HG03558 (cell line): Measurements from ENCODE around the gene TRMT1.

Experiments
- ATAC-seq: cut with Tn5 transposase; IDR thresholded peaks from one replicate; pipeline ENCODE4 v1.9.1; 2021; ENCODE audit warnings: moderate number of reproducible peaks; ENCODE audit not compliant: unreplicated experiment; ENCODE audit errors: extremely low read depth

The TRMT1 gene

DNA sequence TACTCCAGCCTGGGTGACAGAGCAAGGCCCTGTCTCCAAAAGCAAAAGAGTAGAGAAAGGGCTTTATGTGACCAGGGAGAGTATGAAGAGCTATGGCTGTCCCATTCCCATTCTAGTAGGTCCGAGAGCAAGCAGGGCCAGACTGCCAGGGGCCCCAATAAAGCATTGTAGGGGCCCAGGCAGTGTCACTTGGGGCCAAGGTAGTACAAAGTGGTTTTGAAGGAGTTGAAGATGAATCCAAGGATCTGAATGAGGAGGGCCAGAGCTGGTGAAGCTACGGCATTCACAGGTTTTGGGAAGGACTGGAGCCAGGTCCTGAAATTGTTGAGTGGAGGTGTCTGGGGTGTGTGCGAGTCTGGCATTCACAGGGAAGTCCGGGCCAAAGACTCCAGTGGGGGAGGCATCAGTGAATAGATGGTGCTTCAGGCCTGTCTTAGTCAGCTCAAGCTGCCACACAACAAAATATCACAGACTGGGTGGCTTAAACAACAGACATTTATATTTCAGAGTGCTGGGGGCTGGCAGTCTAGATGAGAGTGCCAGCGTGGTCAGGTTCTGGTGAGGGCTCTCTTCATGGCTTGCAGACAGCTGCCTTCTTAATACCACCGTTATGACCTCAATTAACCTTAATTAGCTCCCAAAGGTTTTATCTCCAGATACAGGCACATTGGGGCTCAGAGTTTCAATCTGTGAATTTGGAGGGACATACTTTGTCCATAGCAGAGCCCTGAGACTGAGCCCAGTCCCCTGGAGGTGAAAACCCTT lies 11.5 kb upstream of the TRMT1 start:
- ATAC-seq: no peak

DNA sequence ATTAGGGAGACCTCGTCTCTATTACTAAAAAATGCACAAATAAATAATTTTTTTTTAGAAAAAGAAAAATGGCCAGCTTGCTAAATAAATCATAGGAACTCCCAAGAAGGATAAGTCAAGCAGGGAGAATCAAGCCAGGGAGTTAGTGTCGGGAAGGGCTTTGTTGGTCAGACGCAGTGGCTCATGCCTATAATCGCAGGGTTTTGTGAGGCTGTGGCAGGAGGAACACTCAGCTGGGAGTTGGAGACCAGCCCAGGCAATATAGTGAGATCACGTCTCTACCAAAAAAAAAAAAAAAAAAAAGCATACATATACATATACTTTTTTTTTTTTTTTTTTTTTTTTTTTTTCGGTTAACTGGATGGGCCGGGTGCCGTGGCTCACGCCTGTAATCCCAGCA lies 10.5 kb upstream of the TRMT1 start:
- no peak for ATAC-seq

DNA sequence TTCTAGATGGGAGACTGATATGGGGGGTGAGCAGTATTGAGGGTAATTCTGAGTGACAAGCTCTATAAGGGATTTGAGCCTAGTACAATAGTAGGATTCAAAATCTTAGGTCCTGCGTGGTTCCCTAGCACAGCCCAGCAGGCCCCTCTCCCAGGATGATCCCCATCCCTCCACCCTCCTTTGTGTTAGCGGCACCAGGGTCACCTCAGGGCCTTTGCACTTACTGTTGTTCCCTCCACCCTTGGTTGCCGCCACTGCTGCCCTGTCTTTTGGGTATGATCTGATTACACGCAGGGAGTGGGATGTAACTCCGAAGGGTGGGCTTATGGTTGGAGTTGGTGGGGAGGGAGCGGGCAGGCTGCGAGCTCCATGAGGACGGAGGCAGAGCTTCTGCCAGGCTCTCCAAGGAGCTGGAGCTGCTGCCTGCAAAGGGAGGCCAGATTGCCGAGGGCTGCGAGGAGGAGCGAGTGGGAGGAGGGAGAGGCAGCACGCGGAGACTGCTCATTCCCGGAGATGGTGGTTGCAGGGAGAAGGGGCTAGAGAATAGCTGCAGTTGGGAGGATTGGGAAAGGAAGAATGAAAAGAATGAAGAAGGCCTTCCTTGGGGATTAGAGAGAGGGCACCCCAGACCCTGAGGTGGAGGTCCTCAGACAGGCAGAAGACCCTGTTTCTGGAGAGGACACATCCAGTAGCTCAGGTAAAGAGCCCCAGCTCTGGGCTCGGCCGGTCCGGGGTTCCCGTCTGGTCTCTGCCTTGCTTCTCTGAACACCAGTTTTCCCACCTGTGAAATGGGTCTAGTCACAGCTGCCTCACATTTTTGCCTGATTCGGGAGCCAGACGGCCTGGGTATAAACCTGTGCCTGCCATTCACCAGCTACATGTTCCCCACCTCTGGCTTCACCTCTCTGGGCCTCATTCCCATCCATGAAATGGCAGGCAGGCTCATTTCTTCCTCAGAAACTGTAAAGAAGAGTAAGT lies 6.7 kb upstream of the TRMT1 start:
- ATAC-seq: no peak

DNA sequence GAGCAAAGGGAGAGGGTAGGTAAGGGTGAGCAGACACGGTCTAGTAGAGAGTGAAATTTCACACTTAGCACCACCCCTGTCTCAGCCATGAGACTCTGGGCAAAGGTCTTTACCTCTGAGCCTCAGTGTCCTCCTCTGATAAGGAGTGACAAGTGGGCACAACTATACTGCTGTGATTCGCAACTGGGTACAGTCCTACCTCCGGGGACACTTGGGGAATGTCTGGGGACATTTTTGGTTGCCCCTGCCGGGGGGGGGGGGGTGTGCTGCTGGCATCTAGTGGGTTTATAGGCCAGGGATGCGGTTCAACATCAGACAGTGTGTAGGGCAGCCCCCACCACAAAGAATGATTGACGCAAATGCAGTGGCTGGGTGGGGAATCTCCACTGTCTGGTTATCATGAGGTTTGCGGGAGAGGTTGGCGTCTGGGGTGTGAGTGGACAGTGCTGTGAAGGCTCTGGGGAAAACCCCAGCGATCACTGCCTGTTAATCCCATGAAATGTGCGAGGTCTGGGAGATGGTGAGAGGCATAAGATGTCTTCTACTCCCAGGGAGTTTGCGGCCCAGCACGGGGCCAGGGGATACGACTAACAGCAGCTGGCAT lies 5.8 kb upstream of the TRMT1 start:
- no peak for ATAC-seq

DNA sequence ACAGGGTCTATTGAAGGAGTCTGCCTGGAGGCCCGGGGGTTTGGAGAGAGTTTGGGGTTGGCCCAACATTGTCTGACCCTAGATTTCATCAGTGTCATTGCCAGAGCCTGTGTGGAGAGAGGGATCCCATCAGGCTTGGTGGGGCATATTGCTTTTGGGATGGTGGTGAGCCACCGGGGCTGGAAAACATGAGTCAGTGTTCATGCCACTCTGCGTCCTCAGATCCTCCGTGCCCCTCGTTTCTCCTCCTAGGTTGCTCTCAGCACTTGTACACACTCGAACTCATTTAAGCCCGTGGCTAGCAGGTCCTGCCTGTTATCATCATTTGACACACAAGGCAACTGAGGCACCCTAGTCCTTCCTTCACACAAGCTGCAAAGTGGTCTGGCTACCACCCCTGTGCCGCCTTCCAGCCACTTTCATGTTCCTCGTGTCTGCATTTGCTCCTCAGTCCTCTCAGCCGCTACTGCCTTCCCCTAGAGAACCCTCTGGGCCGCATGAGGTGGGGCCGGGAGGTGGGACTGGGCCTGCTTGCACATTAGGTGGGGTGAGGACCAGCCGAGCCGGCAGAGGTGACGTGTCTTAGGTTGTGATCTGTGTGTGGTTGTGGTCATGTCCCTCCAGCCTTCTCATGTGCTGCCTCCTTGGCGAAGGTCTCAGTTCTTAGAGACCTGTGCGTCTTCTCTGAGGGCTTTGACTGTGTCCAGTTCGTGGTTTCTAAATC lies 5.2 kb upstream of the TRMT1 start:
- ATAC-seq: no peak

DNA sequence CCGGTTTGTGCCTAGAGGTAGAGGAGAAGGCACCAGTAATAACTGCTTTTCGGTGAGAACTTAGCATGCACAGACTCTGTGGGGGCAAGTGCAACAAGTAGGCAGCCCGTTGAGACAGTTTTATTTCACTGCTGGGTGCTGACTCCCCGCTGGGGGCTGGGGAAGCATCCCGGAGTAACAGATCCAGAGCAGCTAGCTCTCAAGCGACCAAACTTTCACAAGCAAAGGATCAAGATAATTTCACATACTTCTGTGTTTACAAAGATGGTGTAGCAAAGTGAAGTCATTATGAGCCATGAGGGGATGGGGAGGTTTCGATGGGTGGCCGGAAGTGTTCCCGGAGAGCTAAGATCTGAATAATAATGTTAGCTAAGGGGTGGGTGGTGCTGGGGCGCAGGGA lies 4.3 kb upstream of the TRMT1 start:
- no peak for ATAC-seq

DNA sequence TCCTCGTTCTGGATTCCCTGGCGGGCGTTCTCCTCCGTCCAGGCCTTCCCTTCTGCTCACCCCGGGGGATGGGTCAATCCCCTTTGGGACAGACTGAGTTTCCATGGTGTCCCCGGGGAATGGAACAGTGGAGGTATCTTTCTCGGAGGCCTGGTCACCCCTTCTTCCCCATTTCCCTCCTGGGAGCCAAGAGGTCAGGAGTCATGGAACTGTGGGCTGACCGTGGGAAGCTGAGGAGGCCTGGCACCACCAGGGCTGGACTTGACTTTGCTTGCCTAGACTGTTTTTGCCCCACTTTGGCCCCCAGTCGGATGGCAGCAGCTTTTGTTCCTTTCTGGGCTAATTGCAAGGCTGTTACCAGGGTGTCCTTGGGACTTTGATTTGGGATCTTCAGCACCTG lies 3.5 kb upstream of the TRMT1 start:
- ATAC-seq: no peak

DNA sequence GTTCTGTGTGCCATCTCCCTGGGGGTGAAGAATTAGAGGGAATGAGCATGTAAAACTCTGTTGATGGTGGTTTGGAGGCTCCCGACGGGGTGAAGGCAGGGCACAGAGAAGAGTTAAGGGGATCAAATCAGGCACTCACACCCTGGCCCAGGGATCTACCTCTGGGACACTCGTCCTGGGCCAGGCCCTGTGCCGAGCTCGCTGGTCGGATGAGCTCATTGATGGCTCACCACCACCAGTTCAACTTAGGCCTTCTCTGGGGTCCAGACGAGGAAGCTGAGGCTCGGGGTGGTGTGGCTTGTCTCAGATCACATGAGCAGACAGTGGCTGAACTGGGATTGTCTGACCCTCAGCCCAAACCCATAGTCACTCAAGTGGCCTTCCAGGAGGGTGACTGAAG lies 3.1 kb upstream of the TRMT1 start:
- ATAC-seq: no peak

DNA sequence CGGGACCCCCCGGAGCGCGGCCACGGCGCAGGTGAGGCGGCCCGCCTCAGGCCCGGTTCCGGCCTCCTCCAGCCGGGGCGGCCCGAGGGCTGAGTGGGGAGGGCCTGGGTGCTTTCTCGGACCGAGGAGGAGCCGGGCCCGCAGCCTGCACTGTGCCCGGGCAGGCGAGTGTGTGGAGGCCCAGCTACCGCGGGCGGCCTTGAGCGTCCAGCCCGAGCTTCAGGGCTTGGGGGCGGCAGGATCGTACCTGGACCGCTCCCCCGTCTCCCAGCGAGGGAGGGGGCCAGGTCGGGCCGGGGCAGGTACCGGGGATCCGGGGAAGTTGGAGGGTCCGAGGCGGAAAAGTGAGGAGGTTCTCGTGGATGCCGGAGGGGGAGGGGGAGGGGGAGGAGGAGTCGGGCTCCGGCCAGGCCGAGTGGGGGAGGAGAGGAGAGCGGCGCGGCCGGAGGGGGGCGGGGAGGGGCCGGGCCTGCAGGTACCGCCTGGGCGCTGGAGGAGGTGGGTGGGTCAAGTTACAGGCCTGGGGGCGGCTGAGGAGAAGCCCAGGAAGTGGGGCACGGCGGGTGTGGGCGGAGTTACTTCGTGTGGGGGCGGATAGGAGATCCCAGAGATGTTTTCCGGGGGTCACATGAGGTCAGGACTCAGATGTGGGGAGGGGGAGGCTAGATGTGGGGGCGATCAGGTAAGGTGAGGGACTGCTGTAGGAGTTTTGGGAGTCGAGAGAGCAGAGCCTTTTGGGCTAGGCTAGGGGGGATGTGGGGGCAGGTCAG lies 2.1 kb upstream of the TRMT1 start:
- peak; percentile 5 for ATAC-seq

DNA sequence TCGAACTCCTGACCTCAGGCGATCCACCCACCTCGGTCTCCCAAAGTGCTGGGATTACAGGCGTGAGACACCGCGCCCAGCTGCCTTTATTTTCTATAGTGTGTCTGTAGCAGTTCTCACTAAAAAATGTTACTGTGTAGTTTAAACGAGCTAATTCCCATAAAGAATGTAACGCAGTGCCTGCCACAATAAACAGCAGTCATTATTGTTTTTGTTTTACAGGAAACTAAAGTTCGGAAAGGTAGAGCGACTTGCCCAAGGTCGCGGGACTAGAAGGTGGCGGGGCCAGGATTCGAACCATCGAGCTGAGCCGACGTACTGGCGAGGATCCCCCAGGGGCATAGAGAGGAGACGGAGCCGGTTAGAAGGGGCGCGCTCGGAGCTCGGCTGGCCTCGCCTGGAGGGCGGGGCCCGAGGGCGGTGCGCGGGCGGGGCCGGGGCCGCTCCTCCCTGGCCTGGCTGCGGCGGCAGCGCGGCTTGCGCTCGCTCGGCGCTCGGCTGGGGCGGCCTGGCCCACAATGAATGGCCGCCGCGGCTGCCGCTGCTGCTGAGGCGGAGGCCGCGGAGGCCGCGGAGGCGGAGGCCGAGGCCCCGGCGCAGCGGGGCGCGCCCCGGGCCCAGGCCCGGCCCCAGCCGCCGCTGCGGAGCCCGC lies 1.4 kb upstream of the TRMT1 start, which contains the start of gene NACC1:
Gene NACC1, plus strand, starts transcription at position 493 of the 652 bp plus-strand sequence. CDS start 16,944 bp downstream, outside the sequence.
- ATAC-seq: peak; percentile 43

DNA sequence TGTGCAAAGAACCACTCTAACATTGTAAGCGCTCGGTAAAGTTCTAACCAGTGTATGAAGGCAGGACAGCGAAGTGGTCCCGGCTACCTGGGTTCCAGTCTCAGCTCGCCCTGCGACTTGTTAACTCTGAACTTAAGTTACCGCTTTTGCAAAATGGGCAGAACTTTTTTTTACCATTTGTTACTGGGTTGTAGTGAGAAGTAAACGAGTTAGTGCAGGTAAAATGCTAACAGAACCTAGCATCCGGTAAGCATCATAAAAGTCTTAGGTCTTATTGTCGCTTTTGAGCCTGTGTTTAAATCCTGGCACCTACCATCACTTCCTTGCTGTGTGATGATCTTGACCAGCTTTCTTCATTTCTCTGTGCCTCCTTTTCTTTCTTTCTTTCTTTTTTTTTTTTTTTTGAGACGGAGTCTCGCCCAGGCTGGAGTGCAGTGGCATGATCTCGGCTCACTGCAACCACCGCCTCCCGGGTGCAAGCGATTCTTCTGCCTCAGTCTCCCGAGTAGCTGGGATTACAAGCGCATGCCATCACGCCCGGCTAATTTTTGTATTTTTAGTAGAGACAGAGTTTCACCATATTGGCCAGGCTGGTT lies 734 bp upstream of the TRMT1 start:
- no peak for ATAC-seq

DNA sequence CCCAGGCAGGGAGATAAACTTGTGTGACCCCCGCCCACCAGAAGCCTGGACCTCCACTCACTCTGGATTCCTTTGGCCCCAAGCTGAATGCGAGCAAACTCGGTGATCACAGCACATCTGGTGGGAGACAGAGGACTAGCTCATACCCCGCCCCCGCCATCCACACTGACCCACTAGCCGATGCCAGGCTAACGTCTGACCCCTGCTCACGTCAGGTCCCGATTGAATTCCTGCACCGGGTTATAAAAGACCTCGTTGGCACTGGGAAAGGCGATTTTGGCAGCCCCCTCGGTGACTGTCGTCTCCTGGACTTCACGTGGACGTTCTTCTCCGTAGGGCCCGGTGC lies 631 bp downstream of the TRMT1 start:
- no peak for ATAC-seq

DNA sequence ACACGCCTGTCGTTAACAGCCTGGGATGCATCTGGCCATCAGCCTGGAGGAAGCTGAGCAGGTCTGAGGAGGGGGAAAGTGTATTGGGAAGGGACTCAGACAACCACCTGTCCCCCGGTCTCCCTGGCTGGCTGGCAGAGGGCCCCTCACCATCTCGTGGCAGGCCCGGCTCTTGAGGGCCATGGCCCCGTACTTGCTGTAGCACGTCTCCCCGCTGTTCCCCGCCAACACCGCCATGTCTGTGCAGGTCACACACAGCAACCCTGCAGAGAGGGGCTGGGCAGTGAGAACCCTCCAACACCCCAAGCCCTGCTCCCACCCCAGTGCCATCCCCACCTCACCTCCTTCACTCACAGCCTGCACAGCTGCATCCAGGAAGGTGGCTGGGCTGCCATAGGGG lies 4.0 kb downstream of the TRMT1 start:
- no peak for ATAC-seq

DNA sequence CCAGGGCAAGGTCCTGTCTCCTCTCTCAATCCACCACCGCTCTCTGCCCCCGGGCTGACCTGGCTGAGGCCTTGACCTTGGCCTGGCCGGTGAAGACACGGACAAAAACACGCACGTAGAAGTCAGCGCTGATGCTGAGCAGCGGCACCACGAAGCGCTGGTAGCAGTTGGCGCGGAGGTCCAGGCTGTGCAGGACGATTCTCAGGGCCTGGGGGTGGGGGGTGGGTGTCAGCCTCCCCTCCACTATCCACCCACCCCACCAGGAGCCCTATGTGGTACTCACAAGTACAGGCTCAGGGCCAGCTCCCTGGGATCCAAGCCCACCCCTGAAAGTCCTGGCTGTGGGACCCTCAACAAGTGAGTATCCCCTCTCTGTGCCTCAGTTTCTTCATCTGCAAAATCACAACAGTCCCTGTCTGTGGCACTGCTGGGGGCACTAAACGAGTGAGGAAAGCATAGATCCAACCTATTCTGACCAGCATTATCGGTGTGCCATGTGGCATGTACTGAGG lies 6.4 kb downstream of the TRMT1 start:
- ATAC-seq: no peak

DNA sequence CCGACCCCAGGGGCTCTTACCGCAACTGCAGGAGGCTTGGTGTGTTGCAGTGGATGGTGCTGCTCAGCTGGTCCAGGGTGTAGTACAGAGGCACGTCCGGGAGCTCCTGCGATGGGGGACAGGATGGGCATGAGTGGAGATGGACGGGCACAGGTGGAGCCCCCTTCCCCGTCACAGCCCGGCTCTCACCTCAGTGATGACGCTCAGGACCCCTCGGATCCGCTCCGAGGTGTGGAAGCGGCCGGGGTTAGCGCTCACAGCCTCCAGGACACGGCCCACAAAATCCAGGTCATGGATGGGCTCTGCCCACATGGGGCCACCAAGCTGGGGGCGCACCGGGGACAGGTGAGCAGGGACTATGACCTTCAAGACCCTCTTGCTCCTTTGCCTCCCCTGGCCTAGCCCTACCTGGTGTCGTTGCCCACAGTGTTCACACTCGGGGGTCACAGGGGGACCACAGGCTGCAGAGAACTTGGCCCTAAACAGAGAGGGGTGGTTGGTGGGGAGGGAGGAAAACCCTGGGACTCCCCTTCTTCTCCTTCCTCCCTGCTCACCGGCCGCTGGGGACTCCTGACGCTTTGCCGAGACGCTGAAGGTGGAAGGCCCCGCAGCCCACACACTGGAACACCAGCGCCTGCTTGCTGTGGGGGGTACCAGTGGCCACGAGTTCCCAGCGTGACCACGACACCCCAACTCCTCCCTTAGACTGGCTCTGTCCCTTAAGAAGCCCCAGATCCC lies 7.0 kb downstream of the TRMT1 start:
- no peak for ATAC-seq

DNA sequence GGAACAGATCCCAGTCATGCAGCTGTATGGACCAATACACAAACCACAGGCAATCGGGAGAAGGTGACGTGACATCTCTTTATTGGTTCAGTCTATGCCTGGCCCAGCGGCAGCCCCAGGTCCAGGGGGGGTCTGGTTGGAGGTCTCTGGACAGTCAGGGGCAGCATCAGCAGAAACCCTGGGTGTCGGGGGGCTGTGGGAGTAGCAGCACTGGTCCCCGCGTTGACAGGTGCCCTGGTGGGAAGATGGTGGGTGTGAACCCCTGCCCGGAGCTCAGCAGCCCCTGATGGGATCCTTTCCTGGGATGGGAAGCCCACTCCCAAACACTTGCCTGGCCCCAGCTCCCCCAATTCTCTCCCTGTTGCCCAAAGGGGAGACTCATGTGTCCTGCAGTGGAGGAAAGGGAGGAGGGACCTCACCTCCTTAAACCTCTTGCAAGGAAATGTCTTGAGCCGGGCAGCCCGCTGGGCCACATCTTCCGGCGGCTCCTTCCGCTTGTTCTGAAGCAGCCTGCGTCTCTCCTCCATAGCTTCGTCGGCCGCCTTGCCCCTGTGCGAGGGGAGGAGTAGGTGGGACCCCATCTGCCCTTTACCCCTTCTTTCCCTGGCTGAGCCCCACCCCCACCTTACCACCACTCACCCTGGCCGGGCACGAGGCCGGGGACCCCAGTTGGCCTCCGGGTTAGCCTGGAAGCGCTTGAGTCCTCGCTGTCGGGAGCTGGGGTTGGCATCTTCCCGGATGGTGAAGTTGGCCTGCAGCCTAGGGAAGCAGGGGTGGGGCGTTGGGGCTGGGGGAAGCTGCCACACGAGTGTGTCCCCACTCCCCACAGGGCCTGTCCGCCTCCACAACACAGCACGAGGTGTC lies 11.5 kb downstream of the TRMT1 start:
- no peak for ATAC-seq

DNA sequence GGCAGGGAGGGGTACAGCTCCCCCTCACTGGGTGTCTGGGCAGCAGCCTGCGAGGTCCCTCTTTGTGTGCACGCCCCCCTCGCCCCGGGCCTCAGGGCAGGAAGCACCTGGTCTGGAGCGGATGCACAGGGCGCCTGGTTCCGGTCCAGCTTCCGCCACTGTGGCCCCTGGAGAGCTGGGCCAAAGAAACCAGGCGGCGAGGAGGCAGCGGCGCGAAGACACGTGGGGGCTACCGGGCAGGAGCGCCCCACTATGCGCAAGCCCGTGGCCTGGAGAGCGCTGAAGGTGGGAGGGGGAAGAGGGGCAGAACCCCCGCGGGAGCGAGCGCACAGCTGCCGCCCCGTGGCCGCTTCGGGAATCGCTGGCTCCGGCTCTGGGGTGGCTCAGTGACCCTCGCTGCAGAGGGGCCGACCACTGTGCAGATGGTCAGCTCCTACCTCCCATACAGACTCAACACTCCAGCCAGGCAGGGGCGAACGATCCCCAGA lies 12.1 kb downstream of the TRMT1 start:
- no peak for ATAC-seq
